Transverse colon (tissue), 4 donors: Measurements from ENCODE around the gene ITPR2.

ENCODE experiments used
- EP300 ChIP-seq: sonication (generic); formaldehyde crosslinking; IDR thresholded peaks from one replicate; pipeline ENCODE4 v1.6.1; 2017; ENCODE audit warnings: antibody characterized with exemption, low read depth
- POLR2A ChIP-seq: fragments of 450-650 bp; IDR thresholded peaks from one replicate; pipeline ENCODE4 v1.6.1; 2016; ENCODE audit warnings: antibody characterized with exemption, mild to moderate bottlenecking, moderate library complexity
- POLR2AphosphoS5 ChIP-seq, 3 donors: sonication (generic); formaldehyde crosslinking; IDR thresholded peaks; one replicate each; pipeline ENCODE4 v1.6.1; 2016; ENCODE audit warnings: antibody characterized with exemption in 3 of 3
- TF ChIP-seq, protein P1 (sequence below), 5 experiments: fragments of 200-600 bp in 3 of 5; fragments of 450-650 bp in 2 of 5; sonication (generic) in 3 of 5; IDR thresholded peaks; 1 replicate in 2 of 5; 2 replicates in 3 of 5; pipeline ENCODE4 v1.5.1; 2016 to 2017; ENCODE audit warnings: antibody characterized with exemption in 5 of 5, inconsistent platforms in 3 of 5, mild to moderate bottlenecking in 2 of 5, moderate library complexity in 1 of 5

DNA sequence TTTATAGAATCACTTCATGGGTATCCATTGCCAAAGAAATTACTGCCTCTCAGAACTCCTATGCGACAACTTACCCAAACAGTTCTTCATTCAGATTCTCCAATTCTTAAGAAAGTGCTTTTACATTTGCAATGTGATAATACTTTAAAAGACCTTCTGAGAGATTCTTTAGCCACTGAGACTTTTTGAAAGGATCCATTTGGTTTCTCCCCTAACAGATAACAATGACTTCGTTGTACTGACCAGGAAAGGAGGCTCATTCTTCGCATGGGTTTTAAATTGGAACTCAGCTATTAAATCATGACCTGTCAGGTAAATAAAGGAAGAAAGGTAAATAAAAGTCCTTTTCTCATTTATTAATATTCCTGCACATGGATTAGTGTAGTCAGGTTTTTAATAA lies 14.8 kb downstream of the ITPR2 start:
- TF ChIP-seq, protein P1, sequence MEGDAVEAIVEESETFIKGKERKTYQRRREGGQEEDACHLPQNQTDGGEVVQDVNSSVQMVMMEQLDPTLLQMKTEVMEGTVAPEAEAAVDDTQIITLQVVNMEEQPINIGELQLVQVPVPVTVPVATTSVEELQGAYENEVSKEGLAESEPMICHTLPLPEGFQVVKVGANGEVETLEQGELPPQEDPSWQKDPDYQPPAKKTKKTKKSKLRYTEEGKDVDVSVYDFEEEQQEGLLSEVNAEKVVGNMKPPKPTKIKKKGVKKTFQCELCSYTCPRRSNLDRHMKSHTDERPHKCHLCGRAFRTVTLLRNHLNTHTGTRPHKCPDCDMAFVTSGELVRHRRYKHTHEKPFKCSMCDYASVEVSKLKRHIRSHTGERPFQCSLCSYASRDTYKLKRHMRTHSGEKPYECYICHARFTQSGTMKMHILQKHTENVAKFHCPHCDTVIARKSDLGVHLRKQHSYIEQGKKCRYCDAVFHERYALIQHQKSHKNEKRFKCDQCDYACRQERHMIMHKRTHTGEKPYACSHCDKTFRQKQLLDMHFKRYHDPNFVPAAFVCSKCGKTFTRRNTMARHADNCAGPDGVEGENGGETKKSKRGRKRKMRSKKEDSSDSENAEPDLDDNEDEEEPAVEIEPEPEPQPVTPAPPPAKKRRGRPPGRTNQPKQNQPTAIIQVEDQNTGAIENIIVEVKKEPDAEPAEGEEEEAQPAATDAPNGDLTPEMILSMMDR (IDR thresholded peaks at IDR 0.05): no peak
- TF ChIP-seq POLR2A (no peak), POLR2AphosphoS5 (IDR thresholded peaks at IDR 0.05) (no peak), EP300 (no peak)
